NT2/D1 (cell line): ENCODE measurements around the gene PRDM15.

Experiments used
- DNase-seq: peaks from one replicate; pipeline ENCODE4 v3.0.0-alpha.2; 2011; ENCODE audit warnings: low read depth, low spot score
- H3K27me3 ChIP-seq: 2 replicates; pipeline ENCODE4 v1.6.0; 2011; ENCODE audit warnings: mild to moderate bottlenecking; ENCODE audit not compliant: insufficient read length, insufficient read depth
- H3K36me3 ChIP-seq: 2 replicates; pipeline ENCODE4 v1.6.1; 2011; ENCODE audit warnings: mild to moderate bottlenecking, low read length, mixed read lengths; ENCODE audit not compliant: insufficient read depth, insufficient read length
- H3K4me1 ChIP-seq: 2 replicates; pipeline ENCODE4 v1.5.1; 2011; ENCODE audit not compliant: insufficient read depth, insufficient read length
- H3K4me3 ChIP-seq: 2 replicates; pipeline ENCODE4 v1.5.1; 2011; ENCODE audit warnings: low read depth; ENCODE audit not compliant: insufficient read length
- H3K9ac ChIP-seq: 2 replicates; pipeline ENCODE4 v1.6.0; 2011; ENCODE audit warnings: low read depth; ENCODE audit not compliant: insufficient read length
- H3K9me3 ChIP-seq: 2 replicates; pipeline ENCODE4 v1.5.1; 2011; ENCODE audit warnings: mild to moderate bottlenecking, low read length; ENCODE audit not compliant: insufficient read depth
- SUZ12 ChIP-seq: IDR thresholded peaks from 2 replicates; pipeline ENCODE4 v1.6.1; 2011; ENCODE audit not compliant: insufficient read length, insufficient read depth; ENCODE audit errors: extremely low read depth
- YY1 ChIP-seq: IDR thresholded peaks from 2 replicates; pipeline ENCODE4 v1.6.1; 2011; ENCODE audit not compliant: insufficient read length, insufficient read depth
- ZNF274 ChIP-seq: IDR thresholded peaks from 2 replicates; pipeline ENCODE4 v1.6.1; 2011; ENCODE audit warnings: mild to moderate bottlenecking, low read depth, low read length

Gene PRDM15

DNA sequence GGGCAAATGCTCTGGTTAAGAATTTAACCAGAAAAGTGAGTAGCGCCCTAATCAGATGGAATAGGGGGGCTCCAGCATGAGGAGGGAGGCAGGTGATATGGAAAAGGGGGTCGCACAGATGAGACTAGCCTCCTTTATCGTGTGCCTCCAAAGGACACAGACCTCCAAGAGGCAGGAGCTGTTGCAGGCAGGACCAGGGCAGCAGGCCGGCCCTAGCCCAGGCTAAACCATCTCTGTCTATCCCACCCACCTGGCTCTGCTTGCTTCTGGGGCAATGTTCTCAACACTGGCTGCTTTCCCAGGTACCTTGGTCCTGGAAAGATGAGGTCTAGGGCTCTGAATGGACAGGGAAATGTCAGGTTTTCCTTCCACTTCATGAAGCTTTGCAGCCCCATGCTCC is 38.4 kb upstream of the PRDM15 start:
- peaks cover 37% of the 10 kb centered on the region for H3K36me3 ChIP-seq
- TF ChIP-seq ZNF274: no peak
- no peak for TF ChIP-seq YY1
- no peak for TF ChIP-seq SUZ12
- no peak overlapping the region for H3K4me3 ChIP-seq
- H3K4me1 ChIP-seq: no peaks in the 10 kb centered on the region
- no peaks in the 10 kb centered on the region for H3K27me3 ChIP-seq
- no peaks in the 10 kb centered on the region for H3K9me3 ChIP-seq
- DNase-seq: no peak
- no peak overlapping the region for H3K9ac ChIP-seq

DNA sequence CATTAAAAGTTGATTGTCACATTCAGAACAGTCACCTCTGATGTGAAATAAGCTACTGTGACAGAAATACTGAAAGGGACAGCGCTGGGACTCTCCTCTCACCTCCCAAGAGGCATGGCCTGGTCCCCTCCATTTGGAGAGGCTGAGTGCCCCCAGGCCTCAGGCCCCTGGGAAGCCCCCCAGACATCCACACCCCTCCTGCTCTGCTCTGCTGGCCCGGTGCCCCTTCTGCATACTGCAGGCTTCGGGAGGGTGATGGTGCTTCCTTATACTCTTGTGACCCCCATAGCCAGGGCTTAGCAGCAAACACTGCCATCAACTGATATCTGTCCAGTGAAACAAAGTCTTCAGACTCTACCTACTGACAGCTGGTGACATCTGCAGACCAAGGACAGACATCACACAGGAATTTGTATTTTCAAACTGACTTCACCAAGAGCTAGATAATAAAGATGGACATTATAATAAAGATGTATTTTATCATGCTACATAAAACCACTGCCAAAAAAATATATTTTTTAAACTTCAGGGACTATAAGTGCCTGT is 37.8 kb upstream of the PRDM15 start:
- no peak for DNase-seq
- Histone ChIP-seq H3K4me3 (no peak overlapping the region), H3K27me3 (no peaks in the 10 kb centered on the region), H3K4me1 (no peaks in the 10 kb centered on the region), H3K9ac (no peak overlapping the region), H3K36me3 (peaks cover 40% of the 10 kb centered on the region), H3K9me3 (no peaks in the 10 kb centered on the region)
- TF ChIP-seq SUZ12 (no peak), ZNF274 (no peak), YY1 (no peak)

DNA sequence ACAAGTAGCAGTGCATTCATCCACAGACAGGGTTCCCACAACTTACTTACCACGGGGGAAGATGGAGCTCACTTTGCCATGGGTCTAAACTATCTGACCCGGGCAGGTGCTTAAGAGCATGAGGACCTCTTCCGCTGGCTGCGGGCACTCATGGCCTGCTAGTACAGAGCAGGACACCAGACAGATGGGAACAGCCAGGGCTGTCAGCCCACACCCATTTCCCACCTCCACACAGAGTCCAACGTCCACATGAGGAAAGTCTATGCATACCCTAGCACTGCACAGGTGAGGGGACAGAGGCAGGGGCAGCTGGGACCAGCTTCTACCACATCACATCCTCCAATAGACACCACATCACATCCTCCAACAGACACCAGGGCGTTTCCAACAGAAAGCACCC is 35.8 kb upstream of the PRDM15 start:
- Histone ChIP-seq H3K9me3 (no peaks in the 10 kb centered on the region), H3K36me3 (peaks cover 53% of the 10 kb centered on the region), H3K4me3 (no peak overlapping the region), H3K9ac (no peak overlapping the region), H3K4me1 (no peaks in the 10 kb centered on the region), H3K27me3 (no peaks in the 10 kb centered on the region)
- no peak for DNase-seq
- TF ChIP-seq ZNF274 (no peak), YY1 (no peak), SUZ12 (no peak)

DNA sequence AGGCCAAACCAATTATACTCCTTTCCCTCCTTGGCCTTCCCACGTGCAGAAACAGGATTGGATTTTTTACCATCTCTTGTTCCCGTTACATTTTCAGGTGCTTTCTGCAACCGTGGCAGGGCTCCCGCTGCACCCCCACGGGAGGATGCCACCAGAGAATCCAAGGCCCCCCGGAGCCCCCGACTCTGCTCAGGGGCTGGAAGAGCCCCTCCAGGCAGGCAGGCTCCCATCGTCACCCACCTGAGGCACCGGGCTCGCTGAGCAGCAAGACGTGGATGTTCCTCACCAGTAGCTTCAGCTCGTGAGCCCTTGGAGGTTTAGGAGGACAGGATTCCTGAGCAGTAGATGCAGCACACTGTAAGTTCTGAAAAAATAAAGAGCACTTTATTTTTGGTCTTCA is 35.2 kb upstream of the PRDM15 start:
- peaks cover 58% of the 10 kb centered on the region for H3K36me3 ChIP-seq
- no peak overlapping the region for H3K4me3 ChIP-seq
- H3K4me1 ChIP-seq: no peaks in the 10 kb centered on the region
- TF ChIP-seq SUZ12 (no peak), YY1 (no peak), ZNF274 (no peak)
- H3K27me3 ChIP-seq: no peaks in the 10 kb centered on the region
- H3K9me3 ChIP-seq: no peaks in the 10 kb centered on the region
- no peak for DNase-seq
- no peak overlapping the region for H3K9ac ChIP-seq

DNA sequence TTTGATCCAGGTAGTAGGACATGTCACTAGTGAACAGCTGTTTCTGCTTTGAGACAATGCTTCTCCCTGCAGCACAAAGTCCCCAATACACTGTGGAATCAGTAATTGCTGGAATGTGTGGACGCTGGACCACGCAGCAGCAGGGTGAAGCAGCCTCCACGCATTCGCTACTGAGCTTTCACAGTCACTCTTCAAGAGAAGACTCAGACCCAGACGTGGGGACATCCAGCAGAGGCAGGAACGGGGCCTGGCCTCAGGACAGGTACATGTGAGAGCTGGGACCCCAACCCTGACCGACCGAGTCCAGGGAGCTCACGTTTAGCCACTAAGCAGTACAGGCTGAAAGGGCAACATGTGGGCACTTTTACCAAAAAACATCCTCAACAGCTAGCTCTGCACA is 34.1 kb upstream of the PRDM15 start:
- H3K4me3 ChIP-seq: no peak overlapping the region
- no peaks in the 10 kb centered on the region for H3K27me3 ChIP-seq
- TF ChIP-seq ZNF274 (no peak), SUZ12 (no peak), YY1 (no peak)
- peaks cover 63% of the 10 kb centered on the region for H3K36me3 ChIP-seq
- DNase-seq: no peak
- H3K9ac ChIP-seq: no peak overlapping the region
- H3K9me3 ChIP-seq: no peaks in the 10 kb centered on the region
- no peaks in the 10 kb centered on the region for H3K4me1 ChIP-seq

DNA sequence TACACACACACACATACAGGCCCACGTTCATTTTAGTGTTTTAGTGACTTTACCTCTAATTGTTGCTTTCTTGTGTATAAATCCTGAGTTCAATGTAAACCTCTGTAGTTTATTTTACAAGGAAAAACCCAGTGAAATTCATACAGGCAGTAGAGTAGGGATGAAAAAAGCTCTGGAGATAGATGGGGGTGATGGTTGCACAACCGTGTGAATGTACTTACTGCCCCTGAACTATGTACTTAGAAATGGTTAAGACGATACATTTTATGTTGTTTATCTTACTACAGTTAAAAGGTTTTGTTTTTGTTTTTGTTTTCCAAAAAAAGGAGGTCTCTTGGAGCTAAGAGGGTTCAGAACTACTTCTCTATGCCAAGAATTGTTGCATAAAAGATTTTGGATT is 29.7 kb upstream of the PRDM15 start:
- Histone ChIP-seq H3K4me3 (no peak overlapping the region), H3K9ac (no peak overlapping the region), H3K36me3 (peaks cover 56% of the 10 kb centered on the region), H3K4me1 (no peaks in the 10 kb centered on the region), H3K9me3 (no peaks in the 10 kb centered on the region), H3K27me3 (no peaks in the 10 kb centered on the region)
- no peak for DNase-seq
- TF ChIP-seq YY1 (no peak), ZNF274 (no peak), SUZ12 (no peak)

DNA sequence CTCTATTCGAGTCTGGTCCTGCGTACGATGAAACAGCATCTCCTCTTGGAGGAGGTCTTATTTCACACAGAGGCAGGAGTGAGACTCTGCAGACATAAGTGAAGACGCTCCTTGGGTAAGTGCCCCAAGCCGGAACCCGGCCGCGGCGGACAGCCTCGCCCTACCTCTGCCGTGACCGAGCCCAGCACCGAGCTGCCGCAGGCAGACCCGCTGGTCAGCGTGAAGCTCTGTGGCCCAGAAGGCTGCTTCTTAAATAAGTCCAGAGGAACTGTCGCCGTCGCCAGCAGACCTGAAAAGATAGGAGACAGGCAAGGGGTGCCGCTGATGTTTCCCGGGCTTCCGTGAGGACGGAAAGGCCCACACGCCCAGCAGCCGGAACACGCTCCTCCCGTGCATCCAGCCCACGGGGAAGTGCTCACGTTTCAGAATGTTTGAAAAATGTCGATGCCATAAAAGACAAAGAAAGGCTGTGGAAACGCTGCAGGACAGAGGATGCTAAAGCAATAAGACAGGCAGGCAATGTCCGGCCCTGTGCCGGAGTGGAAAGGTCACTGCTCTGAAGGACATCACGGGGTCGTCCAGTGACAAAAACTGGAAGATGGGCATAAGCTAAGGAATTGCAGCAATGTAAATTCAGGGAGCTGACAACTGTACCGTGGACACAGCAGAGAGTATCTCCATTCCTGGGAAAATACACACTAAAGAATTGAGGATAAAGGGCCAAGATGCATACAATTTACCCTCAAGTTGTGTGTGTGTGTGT is 28.5 kb upstream of the PRDM15 start:
- TF ChIP-seq YY1 (no peak), SUZ12 (no peak), ZNF274 (no peak)
- Histone ChIP-seq H3K9me3 (no peaks in the 10 kb centered on the region), H3K9ac (no peak overlapping the region), H3K4me1 (no peaks in the 10 kb centered on the region), H3K27me3 (no peaks in the 10 kb centered on the region), H3K36me3 (peaks cover 52% of the 10 kb centered on the region), H3K4me3 (no peak overlapping the region)
- DNase-seq: no peak
